Right lobe of liver (tissue), 6 donors: Measurements from ENCODE around the gene FBXO21. TPM values are rescaled to one million over a fixed set of nuclear protein-coding genes. Genes with fewer than 3 reads are reported as not detected.

Experiments
- ATAC-seq, 4 donors: fragments of 200-7000 bp; cut with Tn5 transposase; one replicate each; pipeline ENCODE4 v1.9.1; 2020; ENCODE audit warnings: mild to moderate bottlenecking in 4 of 4, moderate library complexity in 4 of 4
- DNase-seq, 3 donors: peaks; one replicate each; pipeline ENCODE4 v3.0.0-alpha.2; 2020
- H3K27ac ChIP-seq, 3 donors: fragments of 200-600 bp; one replicate each; pipeline ENCODE4 v1.8.0; 2022
- H3K27me3 ChIP-seq, 2 donors: fragments of 200-600 bp; one replicate each; pipeline ENCODE4 v1.8.0; 2022
- H3K36me3 ChIP-seq, 4 donors: fragments of 200-600 bp; sonication (generic) in 1 of 4; one replicate each; pipeline versions ENCODE4 v1.5.1 to v1.8.0; 2017 to 2022; ENCODE audit warnings: control low read depth in 1 of 4
- H3K4me1 ChIP-seq, 4 donors: fragments of 200-600 bp; sonication (generic) in 1 of 4; one replicate each; pipeline versions ENCODE4 v1.5.1 to v1.8.0; 2017 to 2022; ENCODE audit warnings: control low read depth in 1 of 4
- H3K4me3 ChIP-seq, 3 donors: fragments of 200-600 bp; one replicate each; pipeline ENCODE4 v1.8.0; 2022
- H3K9me3 ChIP-seq, 4 donors: fragments of 200-600 bp; sonication (generic) in 1 of 4; one replicate each; pipeline versions ENCODE4 v1.5.1 to v1.8.0; 2017 to 2022; ENCODE audit warnings: control low read depth in 1 of 4
- CTCF ChIP-seq, 4 donors: fragments of 200-600 bp in 3 of 4; fragments of 450-650 bp in 1 of 4; IDR thresholded peaks; one replicate each; pipeline versions ENCODE4 v1.5.1 to v1.8.0; 2016 to 2022; ENCODE audit warnings: antibody characterized with exemption in 4 of 4, mild to moderate bottlenecking in 2 of 4
- POLR2A ChIP-seq: fragments of 450-650 bp; IDR thresholded peaks from one replicate; pipeline ENCODE4 v1.6.1; 2017; ENCODE audit warnings: antibody characterized with exemption, mild to moderate bottlenecking
- WGBS: methylation state at CpG from one replicate; pipeline ENCODE4 v1.1.6; 2018; ENCODE audit warnings: low coverage, low lambda C conversion rate; ENCODE audit not compliant: insufficient coverage; ENCODE audit errors: missing lambda C conversion rate; 5-methylcytosine and 5-hydroxymethylcytosine counted together
- intact Hi-C, 2 donors: fragments of 100-400 bp; cut with DNase I; formaldehyde crosslinking; loops; one replicate each; pipeline versions ENCODE4 v1.11.2 to v1.14.1; 2022
- total RNA-seq, 6 experiments: library from RNA; depleted of rRNA in 2 of 6; stranded (reverse); fragments of >200 nt in 2 of 6; fragmentation: NEBNext Ultra II Directional in 3 of 6; extraction: Animal tissue kit (Norgen Biotek cat#: 25700) in 3 of 6; gene quantifications; one replicate each; pipeline versions ENCODE4 v1.1.0 to v1.2.4, GENCODE V29; 2016 to 2023
- donor health status: DM: no; HTN: yes; CAD: no.
- donor health status: DM: no; HTN: no; CAD: no.
- donor health status: DM: no; HTN: no; CAD: no.
- donor health status: DM: no; HTN: yes; CAD: no.
- donor health status: DM: no; HTN: yes; CAD: no.

Gene FBXO21
- total RNA-seq, 6 experiments from 2014 or later: 12.8 to 28.7 (median 20.1) TPM

DNA sequence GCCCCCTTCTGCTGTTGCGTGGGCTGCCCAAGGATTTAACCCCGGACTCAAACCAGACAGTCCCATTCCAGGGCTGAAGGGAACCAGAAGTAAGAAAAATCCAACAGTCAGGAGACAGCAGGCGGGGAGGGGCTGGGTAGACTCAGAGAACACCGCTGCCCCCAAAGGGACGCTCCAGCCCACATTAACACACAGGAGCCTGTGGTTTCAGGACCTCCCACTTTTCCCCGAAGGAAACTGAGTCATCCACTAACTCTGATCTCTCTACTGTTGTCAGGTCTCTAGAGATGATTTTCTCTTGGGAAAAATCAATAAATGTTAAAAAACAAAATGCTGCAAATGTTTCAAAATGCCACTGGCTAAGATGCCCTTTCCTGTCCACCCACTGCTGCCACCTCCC lies 41.6 kb downstream of the FBXO21 start:
- peaks cover 0 to 5% (median 0%) of the 10 kb centered on the region in 4 donors for H3K4me1 ChIP-seq
- H3K27ac ChIP-seq: no peak overlapping the region
- TF ChIP-seq POLR2A: no peak
- TF ChIP-seq CTCF (IDR thresholded peaks at IDR 0.05): no peak
- ATAC-seq (no peak), DNase-seq (no peak)
- H3K36me3 ChIP-seq: peaks cover 0 to 36% (median 16%) of the 10 kb centered on the region in 4 donors
- WGBS: 66% methylated on average over 2 of the region's 6 CpGs
- H3K27me3 ChIP-seq: no peaks in the 10 kb centered on the region
- no peak overlapping the region for H3K4me3 ChIP-seq
- intact Hi-C loops: no loop called here
- H3K9me3 ChIP-seq: no peaks in the 10 kb centered on the region

DNA sequence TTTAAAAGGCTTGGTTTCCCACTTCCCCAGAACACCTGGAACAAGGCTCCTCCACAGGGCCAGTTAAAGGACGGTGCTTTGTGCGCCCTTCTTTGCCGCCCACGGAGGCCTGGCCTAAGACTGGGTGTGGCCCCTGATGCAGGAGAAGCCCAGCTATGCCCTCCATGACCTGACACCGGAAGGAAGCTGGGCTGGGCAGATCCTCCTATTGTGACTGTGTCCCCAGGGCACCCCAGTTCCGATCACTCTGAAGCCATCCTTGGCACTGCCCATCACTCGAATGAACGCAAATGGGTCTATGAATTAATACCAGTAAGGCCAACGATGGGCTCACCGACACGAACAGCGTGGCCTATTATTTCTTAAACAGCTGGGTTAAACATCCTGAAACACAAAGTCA lies 42.6 kb downstream of the FBXO21 start:
- Histone ChIP-seq H3K4me3 (no peak overlapping the region), H3K9me3 (no peaks in the 10 kb centered on the region), H3K27me3 (no peaks in the 10 kb centered on the region), H3K4me1 (peaks cover 0 to 10% (median 0%) of the 10 kb centered on the region in 4 donors), H3K36me3 (peaks cover 0 to 28% (median 9%) of the 10 kb centered on the region in 4 donors), H3K27ac (no peak overlapping the region)
- intact Hi-C loops: no loop called here
- ATAC-seq (no peak), DNase-seq (no peak)
- TF ChIP-seq POLR2A: no peak
- no peak for TF ChIP-seq CTCF (IDR thresholded peaks at IDR 0.05)
- WGBS: 74% methylated on average over 10 of the region's 12 CpGs

DNA sequence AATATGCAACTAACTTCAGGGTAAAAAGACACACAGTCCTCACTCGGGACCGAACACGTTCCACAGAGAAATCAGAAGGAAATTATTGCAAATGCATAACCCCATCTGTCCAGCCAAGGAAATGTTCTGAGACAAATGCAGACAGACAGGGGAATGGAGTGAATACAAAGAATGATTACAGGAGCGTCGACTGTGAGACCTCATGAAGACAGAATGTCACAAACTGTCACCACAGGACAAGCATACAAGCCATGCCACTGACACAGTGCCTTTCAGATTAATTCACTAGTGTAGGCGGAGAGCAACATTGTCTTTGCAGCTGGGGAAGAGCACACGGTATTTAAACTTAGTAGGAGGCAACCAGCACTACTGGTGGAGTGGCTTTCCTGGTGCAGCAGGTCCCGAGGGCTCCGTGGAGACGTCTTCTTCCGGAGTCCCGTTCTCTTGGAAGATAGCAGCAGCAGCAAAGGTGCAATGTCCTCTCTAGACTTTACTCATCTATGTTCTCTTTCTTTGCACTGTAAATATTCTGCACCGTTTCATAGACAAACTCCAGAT lies 44.6 kb downstream of the FBXO21 start:
- whole genome bisulfite sequencing: 92% methylated on average over 12 of the region's 13 CpGs
- DNase-seq (no peak), ATAC-seq (no peak)
- H3K36me3 ChIP-seq: peaks cover 0 to 26% (median 4%) of the 10 kb centered on the region in 4 donors
- H3K9me3 ChIP-seq: no peaks in the 10 kb centered on the region
- intact Hi-C loops: no loop called here
- no peak overlapping the region for H3K4me3 ChIP-seq
- peaks cover 0 to 13% (median 1%) of the 10 kb centered on the region in 4 donors for H3K4me1 ChIP-seq
- no peak overlapping the region for H3K27ac ChIP-seq
- no peaks in the 10 kb centered on the region for H3K27me3 ChIP-seq
- TF ChIP-seq CTCF (IDR thresholded peaks at IDR 0.05) (no peak), POLR2A (no peak)

DNA sequence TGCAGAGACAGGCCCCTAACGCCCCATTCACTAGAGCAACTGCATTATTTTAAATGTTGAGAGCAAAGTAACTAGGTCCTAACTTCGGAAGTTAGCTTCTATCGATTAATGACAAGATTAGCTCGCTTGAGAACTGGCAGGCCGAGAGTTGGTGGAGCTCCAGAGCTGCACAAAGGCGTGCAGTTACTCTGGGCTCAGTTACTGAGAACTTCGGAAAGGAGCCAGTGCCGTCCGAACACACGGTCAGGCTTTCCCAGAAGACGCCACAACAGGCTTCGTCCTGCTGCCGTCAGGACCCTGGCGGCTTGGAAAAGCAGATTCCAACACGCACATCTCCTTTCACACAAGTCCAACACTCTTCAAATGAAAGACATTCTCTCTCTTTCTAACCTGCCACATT lies 45.7 kb downstream of the FBXO21 start:
- 96% methylated on average over 6 of the region's 15 CpGs for WGBS
- no peak for TF ChIP-seq POLR2A
- TF ChIP-seq CTCF (IDR thresholded peaks at IDR 0.05): no peak

More for the DNA sequence above, 45.7 kb downstream of the FBXO21 start:
- H3K4me1 ChIP-seq: peaks cover 0 to 19% (median 4%) of the 10 kb centered on the region in 4 donors
- H3K9me3 ChIP-seq: no peaks in the 10 kb centered on the region
- H3K27me3 ChIP-seq: no peaks in the 10 kb centered on the region
- no peak for DNase-seq
- ATAC-seq: no peak
- intact Hi-C loops: no loop called here
- no peak overlapping the region for H3K4me3 ChIP-seq
- no peak overlapping the region for H3K27ac ChIP-seq
- H3K36me3 ChIP-seq: peaks cover 0 to 16% (median 4%) of the 10 kb centered on the region in 4 donors
